GM19023 (cell line): ENCODE measurements around the gene SCAMP2.

ENCODE experiments used
- ATAC-seq: cut with Tn5 transposase; IDR thresholded peaks from one replicate; pipeline ENCODE4 v1.9.1; 2021; ENCODE audit warnings: mild to moderate bottlenecking, moderate library complexity; ENCODE audit not compliant: unreplicated experiment

SCAMP2 gene

DNA sequence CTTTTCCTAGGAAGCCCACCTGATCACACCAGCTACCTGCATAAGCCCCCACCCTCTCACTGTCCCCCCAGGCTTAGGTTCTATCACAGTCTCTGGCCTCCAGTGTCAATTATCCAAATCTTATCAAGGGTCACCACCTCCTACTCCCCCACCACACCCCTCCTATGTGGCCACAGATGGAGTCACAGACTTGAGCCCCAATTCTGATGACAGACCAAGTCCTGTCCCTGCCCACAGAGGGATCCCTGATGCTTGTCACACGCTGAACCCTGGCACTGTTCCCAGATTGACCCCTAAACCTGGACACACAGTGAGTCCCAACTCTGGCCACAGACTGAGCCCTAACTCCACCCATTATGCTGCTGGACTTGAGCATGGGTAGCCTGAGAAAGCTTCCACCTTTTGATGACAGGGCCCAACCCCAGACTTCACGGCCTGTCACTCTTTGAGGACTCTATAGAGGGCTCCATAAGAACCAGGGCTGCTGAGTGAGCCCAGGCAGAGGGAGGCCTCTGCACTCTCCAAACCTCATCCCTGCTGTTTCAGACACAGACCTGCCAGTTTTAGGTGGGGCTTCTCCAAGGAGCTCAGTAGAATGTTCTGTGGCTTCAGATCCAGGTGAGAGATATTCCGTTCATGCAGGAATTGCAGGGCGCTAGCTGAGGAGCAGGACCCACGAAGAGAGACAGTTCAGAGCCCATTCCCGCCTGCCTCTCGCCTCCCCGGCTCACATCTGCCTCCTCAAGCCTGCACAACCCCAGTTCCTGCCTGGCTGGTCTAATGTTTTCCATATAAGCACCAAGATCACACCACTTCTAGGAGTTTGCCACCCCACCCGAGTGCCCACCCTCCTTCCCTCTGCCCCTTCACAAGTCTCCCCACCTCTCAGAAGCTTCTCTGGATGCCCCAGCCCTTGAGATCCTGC is 32.1 kb downstream of the SCAMP2 start:
- ATAC-seq: no peak

DNA sequence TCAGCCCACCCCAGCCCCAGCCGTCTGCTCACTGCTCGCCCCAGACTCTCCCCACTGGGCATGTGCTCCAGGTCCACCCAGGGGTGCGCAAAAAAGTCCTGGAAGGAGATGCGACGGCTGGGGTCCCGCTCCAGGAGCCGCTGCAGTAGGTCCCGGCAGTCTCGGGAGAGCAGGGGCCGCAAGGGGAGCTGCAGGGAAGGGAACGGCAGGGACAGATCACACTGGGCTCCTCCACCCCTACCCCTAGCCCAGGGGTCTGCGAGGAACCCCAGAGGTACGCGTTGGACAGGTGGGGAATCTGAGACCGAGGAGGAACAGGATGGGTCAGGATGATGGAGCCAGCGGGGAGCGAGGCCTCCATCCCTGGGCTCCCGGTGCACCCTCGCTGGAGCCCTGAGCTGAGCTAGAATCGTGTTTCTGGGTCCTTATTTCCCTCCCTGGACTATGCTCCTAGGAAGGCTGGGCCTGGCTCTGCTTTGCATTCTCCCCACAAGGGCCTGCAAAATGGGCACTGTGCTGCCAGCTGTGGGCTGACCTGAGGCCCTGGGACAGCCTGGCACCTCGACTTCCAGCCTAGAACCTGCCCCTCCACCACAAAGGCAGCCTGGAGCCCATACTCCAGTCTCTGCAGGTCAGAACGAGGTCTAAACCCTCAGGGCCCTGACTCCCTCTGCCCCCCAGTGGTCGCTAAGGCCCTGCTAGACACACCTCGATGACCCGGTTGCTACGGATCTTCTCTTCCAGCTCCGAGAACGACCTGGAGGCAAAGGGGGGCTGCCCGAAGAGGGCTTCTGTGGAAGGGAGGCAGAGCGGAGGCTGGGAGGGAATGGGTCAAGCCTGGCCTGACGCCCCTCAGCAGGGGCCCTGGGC is 33.4 kb downstream of the SCAMP2 start:
- ATAC-seq: no peak

DNA sequence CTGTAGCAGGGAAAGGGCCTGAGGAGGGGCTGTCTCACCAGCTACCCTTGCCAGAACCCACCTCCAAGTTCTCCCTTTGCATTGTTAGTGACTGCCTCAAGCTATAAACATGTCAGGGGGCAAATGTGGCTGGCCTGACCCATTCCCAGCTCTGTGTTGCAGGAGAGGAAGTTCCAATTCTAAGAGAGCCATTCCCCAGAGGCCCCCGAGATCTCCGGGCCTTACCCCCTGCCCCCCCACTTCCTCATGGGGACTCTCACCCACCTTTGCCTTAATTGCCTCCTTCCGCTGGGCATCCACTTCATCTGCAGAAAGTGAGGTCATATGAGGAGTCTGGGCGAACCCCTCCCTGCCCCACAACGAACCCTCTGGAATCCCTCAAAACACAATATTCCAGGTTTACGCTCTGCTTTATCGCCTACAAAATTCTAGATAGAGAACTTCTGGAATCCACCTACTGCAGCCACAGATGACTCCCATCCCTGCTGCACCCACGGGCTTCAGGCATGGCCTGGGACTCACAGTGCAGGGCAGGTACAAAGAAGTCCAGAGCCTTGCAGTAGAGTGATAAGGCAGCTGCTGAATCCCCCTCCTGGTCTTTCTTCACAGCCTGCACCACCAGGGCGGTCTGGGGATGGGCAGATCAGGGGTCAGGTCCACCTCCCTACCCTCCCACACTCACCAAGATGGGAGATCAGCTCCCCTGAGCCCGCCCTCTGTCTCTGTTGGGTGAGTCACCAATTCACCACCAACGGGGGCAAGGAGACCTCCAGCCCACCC is 34.2 kb downstream of the SCAMP2 start:
- no peak for ATAC-seq

DNA sequence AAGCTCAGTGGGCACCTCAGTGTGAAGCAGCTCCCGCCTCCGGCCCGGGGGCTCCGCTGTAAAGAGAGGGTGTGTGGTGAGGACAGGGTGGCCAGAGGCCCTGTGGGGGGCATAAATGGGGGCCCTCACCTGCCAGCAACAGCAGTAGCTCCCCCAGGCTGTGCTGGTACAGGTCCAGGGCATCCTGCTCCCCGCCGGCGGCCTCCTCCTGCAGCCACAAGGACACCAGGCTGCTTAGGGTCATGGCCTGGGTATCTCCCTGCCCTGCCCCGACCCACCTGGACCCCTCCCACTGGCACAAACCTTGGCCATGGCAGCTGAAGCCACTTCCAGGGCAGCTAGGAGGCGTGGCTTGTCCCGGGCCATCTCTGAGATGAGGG is 35.0 kb downstream of the SCAMP2 start:
- no peak for ATAC-seq

DNA sequence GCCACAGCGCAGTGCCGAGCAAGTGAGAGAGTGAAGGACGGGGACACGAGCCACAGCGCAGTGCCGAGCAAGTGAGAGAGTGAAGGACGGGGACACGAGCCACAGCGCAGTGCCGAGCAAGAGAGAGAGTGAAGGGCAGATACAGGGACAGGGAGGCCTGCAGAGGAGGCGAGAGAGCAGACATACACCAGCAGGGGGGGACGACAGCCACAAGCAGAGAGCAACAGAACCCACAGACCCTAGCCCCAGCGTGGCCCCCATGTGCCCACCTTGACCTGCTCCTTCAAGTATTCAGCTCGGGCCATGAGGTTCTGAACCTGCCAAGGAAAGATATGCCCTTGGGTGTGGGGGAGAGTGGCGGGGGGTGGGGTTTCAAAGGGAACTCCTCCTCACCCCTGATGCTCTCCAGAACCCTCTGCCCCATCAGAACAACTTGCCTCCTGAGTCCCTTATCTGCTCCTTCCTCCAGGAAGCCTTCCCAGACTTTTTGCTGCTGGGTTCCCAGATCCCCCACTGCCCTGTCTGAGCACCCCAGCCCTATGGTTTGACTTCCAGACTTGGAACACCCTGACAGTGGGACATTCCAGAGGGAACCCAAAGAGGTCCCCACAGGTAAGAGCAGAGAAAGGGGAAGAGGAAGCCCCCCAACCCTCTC is 35.6 kb downstream of the SCAMP2 start:
- ATAC-seq: no peak

DNA sequence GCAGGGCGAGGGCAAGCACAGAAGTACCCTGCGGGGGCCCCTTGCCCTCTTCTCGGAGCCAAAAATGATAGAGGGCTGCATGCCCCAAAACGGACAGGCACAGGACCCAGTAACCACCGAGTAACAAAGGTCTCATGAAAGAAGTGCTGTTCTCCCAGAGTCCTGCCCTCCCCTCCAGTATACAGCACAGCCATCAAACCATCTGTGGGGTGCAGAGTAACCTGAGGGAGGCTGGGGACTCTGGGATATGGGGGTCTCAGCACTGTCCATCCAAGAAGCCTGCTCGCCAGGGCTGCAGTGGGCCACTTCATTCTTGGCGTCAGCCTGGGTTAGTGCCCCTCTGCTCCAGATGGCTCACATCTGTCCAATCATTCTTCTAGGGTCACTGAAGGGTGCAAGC is 36.3 kb downstream of the SCAMP2 start:
- ATAC-seq: no peak

DNA sequence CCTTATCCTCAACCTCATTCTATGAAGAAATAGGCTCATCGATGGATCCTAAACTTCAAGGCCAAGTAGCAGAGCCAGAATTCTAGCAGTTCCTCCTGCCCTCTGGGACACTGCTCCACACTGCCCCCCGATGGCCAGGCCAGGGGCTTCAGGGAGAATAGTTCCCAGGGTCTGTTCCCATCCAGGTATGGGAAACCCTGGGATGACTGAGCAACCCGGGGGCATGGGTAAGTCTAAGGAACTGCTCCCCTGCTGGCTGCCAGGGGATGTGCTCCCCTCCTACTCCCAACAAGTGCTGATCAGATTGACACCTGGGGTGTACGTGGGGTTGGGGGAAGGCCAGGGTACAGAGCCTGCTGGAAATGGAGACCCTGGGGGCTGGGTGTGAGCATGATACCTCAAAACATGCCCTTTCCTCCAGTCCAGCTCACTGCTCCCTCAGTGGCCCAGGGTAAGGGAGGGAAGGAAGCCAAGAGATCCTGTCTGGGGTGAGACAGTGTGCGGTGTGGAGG is 37.8 kb downstream of the SCAMP2 start:
- ATAC-seq: no peak

DNA sequence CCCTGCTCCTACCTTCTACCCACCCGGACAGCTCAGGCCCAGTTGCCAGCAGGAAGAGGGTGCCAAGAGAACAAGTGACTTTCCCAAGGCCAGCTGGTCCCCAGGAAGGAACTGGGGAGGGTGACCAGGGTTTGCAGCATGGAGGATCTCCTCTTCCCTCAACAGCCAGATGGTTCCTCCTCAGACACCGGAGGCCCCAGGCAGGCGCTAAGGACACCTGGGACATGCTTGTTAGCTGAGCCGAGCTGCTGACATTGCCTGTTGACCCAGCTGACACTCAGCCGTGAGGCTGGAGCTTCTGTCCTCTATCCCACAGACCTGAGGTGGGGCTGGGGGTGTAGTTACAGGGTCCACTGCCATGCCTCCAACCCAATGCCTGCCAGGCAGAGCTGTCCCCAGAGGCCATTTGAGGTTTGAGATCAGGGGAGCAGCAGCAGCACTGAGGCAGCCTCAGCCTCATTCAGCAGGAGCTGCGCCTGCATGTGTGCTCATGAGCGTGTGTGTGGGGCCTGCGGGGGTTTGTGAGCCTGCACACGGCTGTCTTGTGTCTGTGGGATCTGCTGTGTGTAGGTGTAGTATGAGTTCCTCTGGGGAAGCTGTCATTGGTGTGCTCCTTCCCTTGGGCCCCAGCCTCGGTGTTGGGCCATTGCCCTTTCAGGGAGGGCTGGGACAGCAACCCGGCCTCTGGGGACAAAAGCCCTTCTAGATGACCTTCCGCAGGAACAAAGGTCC is 39.6 kb downstream of the SCAMP2 start:
- ATAC-seq: no peak

DNA sequence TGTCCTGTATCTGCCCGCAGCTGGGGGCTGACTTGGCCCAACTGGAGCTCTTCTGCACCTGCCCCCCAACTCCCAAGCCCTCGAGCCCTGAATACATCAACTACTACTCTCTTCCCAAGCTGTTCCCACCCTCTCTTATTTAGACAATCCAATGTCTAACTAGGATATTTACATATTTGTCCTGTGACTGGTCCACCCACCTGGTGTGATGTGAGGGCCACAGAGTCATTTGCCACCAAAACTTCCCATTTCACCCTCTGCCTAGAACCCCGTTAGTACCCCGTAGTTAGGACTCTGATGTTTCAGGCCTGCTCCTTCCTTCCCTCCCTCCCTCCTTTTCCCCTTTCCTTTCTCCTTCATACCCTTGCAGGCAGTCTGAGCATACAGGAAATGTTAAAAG is 40.3 kb downstream of the SCAMP2 start:
- ATAC-seq: no peak

DNA sequence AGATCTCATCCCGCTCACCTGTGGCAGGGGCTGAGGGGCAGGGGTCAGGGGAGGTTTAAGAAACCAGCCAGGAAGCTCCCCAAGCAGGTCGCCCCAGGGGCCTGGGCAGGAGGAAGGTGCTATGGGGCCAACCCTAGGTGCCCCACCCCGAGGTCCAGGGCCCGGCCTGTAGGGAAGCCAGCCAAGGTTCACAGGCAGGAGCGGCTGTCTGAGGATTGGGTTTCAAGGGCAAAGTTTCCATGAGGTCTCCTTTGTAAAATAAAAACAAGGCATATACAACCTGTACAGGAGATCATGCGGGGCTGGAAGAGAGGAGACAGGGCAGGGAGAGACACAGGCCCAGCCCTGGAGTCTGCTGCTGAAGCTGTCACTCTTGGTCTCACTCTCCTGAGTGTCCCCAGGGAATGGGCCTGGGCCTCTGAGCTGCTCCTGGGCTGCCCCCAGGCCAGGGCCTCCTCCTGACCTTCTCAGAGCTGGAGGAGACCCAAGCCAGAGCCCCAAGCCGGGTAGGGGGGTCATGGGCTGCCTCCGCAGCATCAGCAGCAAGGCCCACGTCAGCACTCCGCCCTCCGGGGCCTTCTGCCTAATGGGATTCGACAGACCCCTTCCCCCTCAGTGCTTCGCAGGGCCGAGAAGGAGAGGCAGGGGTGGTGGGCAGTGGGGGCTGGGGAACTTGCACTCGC is 41.2 kb downstream of the SCAMP2 start:
- ATAC-seq: no peak

DNA sequence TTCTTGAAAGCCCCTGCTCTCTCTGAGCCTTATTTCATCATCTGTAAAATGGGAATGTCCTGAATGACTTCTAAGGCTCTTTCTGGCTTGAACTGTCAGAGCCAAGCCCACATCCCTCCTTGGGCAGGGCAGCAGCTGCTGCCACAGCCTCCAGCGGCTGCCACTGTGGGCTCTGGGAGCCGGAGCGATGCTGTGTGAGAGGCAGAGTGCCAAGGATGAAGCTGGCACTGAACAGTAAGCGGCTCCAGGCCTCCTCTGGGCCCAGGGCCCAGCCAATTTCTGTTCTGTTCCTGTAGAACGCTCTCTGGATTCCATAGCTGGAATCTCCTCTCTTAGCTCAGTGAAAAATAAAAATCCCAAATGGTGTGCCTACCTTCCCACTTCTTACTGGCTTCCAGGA is 42.3 kb downstream of the SCAMP2 start:
- ATAC-seq: no peak

DNA sequence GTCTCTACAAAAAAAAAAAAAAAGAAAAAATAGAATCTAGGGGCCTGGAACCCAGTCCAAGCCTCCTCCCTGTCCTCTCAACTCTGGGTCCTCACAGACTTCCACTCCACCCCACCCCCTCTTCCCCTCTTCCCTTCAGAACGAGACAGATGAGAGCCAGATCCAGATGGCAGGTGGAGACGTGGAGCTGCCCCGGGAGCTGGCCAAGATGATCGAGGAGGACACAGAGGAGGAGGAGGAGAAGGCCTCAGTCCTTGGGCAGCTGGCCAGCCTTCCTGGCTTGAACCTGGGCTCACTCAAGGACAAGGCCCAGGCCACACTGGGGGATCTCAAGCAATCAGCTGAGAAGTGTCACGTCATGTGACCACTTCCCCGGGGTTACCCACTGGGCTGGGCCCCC is 43.2 kb downstream of the SCAMP2 start:
- no peak for ATAC-seq

DNA sequence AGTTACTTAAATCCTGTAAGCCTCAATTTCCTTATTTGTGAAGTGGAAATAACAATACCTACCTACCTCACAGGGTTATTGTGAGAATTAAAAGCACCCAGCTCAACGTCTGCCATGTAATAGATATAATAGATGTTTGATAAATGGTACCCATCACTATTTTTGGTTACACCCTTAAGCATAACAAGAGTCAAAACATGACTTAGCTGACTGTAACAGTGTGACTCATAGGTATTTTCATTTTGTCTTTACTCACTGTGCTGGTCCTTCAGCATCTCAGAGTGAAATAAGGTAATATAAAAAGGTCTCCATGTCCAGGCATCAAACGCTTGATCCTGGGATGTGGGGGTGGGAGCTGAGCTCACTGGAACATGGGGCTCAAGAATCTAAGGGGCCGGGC is 43.7 kb downstream of the SCAMP2 start:
- no peak for ATAC-seq

DNA sequence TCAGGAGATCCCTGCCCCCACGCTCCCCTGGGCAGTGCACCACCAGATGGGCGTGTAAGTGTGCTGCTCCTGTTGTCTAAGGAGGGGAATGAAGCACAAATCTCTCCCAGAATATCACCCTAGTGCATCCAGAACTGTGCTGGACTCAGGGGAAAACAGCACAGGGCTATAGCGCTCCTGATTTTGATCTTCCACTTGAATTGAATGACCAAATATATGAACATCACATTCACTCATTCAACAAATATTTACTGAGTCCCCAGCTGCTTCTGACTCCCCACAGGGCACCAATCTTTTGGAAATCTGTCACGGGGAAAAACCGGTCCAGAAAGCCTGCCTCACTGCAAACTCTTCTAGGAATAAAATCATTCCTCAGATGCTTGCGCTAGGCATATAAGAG is 44.3 kb downstream of the SCAMP2 start:
- no peak for ATAC-seq

DNA sequence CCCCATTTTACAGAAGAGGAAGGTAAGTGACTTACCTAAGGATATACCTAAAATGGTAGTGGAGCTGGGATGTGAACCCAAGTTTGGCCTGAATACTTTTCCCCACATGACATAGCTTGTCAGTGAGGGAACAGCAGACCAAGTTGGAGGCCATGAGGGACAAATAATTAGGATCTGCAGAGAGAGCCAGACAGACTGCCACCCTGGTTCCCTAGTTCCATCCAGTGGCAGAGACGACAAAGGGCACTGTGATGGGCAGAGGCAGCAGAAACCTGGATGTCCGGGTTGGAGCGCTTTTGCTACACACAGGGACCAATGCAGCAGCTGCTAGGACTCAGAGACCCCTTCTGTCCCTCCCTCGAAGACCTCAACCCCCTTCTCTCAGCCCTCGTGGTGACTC is 45.6 kb downstream of the SCAMP2 start:
- no peak for ATAC-seq

DNA sequence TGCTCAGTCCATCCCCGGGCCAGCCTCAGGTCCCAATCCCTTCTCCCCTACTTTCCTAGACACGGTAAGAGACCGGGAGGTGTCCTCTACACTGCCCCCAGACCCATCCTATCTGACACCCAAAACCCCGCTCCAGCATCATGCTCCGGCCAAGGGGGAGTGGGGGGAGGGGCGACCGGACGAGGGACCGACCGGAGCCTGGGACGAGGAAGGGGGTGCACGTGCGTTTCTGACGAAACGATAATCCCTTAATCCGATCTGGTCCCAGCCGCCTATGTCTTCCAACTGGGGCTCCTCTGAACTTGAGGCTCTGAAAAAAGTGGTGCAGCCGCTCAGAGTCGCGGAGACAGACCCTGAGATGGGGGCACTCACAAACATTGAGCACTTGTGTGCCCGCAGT is 46.2 kb downstream of the SCAMP2 start:
- ATAC-seq: no peak

DNA sequence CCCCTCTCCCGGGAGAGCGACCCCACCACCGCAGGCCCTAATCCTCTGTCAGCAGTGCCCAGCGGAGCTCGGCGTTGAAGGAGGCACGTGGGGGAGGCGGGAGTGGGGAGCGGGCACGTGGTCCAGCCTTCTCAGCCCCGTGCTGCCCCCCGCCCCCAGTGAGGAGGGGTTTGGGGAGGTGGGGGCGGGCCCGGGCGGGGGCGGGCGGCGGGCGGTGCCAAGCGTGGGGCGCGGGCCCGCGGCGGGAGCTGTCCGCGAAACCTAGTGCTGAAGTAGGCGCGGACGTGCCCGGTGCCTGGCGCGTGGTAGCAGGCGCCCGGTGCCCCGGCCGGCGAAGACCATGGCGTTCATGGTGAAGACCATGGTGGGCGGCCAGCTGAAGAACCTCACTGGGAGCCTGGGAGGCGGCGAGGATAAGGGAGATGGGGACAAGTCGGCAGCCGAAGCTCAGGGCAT is 46.8 kb downstream of the SCAMP2 start, which contains the start of gene CPLX3:
CPLX3 (plus strand) TSS at position 264 of the 456 bp plus-strand sequence; CDS start at position 341, 77 bp downstream.
- no peak for ATAC-seq

DNA sequence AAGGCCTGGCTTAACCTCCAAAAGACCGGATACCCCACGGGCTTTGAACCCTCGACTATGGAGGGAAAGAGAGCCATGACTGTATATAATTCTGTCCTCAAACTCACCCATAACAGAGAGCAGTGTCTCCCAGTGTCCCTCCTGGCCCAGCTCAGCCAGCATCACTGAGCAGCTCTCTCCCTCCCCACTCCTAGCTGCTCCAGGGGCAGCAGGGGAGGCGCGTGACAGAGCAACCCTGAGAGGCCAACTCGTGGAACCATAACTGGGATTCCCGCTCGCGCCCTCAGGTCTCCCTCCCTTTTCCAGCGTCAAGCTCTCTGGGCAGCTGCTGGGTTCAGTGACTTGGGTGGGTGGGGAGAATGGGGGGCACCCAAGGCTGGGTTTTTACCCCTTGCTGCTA is 47.3 kb downstream of the SCAMP2 start:
- ATAC-seq: no peak

DNA sequence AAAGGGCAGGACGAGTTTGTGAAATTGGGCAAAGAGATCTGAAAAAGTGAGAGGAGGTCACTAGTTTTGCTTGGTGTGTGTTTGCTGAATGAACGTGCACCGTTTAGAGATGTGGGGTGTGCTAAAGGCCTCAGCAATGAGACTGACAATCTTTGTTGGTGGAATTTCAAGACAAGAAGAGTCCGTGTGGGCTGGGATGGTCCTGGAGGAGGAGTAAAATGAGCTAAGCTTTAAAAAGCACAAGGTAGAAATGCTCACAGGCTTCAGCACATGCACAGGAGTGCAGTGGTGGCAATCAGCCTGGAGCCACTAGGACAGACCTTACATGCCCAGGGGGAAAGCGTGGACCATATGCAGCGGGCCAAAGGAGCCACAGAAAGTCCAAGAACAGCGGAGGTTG is 48.2 kb downstream of the SCAMP2 start:
- no peak for ATAC-seq
